Activated T-helper 1 cell treated with anti-CD3 and anti-CD28 coated beads, Interleukin-2, amount 50 U/mL, for 16 hours (primary cell): Measurements from ENCODE around the gene UBR4.

Source experiments
- DNase-seq, 2 donors: peaks; one replicate each; pipeline ENCODE4 v3.0.0-alpha.2; 2020; ENCODE audit warnings: low read depth in 1 of 2, low spot score in 1 of 2

Gene UBR4

DNA sequence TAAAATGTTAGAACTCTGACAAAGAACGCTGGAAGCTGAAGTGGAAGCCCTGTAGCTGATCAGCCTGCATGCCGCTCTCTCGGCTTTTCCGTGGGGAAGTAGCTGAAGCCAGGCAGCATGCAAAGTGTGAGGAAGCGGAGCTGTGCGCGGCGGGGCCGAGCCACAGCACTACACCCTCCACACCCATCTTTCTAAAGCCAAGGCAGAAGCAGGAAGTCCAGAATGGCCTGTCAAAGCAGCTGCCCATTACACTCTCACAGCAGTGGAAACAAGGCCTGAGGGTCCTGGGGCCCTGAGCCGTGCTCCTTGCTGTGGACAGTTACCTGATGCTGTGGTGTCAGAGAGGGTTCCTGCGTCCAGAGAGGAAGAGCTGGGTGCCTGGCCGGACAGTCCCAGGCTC is 69.6 kb downstream of the UBR4 start:
- no peak for DNase-seq

DNA sequence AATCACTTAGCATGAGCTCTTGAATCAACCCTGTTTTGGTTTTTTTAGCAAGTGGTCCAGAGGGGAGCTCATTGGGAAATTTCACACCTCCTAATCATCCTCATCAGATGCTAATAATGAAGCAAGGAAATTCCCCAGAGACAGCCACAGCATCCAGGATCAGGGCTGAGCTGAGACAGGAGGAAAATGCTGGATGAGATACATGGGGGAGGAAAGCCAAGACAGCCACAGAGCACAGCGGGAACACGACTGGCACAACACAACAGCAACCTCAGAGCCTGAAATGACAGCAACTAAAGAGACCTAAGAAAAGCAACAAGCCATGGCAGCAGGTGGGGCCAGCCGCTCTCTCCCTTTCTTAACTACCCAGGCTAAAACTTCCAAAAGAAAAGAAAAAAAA is 70.4 kb downstream of the UBR4 start:
- DNase-seq = no peak

DNA sequence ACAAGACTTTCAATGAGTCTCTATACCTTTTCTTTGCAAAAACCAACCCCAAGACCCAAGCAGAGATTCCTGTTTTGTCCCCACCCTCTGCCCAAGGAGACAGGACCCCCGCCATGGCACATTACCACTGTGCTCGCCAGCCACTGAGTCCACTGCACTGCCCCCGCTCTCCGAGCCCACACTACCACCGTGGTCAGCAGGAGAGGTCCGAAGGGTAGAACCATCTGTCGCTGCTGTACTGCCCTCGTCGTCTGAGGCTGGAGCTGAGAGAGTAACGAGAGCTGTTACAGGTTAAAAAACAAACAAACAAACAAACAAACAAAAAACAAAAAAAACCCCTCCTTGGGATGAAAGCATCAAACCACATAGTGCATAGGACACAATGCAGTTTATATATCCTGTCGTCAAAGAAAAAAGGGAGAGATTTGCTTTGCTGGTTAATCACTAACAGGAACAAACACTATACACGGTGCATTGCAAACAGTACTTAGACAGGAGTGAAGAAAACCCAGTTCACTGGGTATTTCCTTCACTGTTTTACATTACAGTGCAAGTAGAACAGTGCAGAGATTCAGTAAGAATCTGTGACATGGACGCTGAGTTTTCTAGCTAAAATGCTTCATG is 71.0 kb downstream of the UBR4 start:
- DNase-seq = no peak

DNA sequence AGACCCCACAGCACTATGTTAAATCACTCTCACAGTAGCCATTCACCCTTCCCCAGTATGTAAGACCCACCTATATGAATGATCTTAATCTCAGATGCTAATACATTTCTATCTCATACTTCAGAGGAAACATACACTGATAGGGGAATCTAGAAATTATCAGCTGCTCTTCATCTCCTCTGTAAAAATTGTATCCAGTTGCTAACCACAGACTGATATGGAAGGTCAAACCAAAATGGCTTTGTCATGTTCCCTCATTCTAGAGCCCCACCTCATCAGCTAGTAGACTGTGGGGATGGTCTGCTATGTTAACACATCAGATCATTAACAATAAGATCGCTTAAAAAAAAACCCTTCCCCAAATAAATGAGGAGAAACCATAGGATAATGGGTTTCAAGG is 71.7 kb downstream of the UBR4 start:
- no peak for DNase-seq

DNA sequence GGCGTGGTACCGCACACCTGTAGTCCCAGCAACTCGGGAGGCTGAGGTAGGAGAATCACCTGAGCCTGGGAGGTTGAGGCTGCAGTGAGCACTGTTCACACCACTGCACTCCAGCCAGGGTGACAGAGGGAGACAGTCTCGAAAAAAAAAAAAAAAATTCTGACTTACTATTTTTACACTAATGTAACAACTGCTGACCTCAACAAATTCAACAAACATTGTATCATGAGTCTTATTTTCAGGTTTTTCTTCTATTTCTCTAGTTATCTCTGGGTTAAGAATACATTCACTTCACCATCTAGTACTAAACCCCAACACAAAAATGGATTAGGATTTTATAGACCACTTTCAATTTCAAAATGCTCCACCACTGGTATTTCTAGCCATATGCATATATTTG is 72.9 kb downstream of the UBR4 start:
- DNase-seq = no peak

DNA sequence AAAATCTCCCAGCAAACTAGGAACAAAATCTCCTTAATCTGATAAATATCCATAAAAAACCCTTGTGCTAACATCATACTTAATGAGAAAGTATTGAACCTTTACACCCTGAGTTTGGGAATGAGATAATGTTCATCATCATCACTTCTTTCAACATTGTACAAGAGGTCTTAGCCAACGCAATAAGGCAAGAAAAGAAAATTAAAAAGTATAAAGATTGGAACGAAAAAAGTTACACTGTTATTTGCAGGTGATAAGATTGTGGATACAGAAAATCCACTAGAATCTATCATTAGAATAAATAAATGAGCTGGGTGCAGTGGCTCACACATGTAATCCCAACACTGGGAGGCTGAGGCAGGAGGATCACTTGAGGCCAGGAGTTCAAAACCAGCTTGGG is 76.7 kb downstream of the UBR4 start:
- no peak for DNase-seq

DNA sequence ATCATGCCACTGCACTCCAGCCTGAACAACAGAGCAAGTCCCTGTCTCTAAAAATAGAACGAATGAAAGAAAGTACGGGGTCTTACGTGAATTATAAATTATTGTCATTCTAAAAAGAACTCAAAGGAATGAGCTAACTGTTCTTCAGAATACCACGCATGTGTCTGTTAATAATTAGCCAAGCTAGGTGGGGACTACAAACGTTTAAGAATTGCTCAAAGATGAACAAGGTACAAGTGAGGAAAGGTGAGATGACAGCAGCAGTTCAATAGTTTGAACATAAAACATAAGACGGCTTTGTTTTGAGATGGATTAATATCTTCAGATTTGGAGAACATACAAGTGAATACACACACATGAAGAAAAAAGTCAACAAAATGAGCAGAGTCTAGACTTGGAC is 79.6 kb downstream of the UBR4 start:
- no peak for DNase-seq

DNA sequence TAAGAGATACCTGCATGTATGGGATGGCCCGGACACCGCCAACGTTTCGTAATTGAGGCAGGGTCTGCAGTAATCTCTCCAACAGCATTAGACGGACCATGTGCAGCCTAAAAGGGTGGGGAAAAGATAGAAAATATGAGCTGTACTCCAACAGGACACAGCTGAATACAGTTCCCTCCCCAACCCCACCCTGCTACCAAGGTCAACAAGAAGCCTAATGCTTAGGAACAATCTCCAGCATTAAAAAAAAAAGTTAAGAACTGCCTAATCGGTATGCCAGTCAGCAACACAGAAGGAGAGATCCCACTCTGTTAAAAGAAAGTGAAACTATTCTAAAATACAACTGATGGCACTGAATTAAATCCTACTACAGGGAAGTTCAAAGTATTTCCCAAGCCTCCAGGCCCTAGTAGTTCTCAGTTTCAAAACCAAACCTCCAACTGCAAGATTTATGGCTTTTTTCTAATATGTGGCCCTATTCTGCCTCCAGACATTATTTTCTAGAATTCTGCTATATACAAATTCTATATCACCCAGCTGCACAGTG is 81.0 kb downstream of the UBR4 start:
- no peak for DNase-seq

DNA sequence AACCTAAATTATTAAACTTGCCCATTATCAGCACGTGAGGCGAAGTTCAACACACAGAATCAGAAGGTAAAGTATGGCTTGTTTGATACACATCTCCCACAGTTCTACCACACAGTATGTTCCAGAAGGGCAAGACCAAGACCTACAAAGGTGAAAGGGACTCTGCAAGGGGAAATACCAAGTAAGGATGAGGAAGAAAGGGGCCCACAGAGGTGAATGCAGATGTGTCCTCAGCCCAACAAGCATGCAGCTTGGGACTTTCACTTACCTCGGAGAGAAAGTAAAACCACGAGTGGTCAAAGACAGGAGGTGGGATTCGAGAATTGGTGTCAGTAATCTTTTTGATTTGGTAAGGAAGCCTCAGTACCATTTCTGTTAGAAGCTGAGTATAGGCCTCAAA is 85.8 kb downstream of the UBR4 start:
- DNase-seq = no peak

DNA sequence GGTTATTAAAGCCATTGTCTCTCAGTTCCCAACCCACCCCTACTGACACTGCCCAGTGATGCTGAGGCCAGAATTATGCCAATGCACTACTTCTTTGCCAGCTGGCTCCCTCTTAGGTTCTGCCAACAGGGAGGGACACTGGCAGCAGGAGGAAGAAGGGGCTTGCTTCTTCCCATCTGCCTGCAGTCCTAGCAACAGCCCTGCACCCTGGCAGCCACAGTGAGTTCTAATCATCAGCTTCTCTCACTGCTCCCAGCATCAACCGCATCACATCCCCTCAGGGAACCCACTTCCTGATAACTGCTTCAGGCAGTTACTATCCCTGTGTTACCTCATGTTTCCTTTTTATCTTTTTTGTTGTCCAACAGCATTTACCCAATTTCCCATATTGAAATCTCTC is 86.2 kb downstream of the UBR4 start:
- DNase-seq = no peak

DNA sequence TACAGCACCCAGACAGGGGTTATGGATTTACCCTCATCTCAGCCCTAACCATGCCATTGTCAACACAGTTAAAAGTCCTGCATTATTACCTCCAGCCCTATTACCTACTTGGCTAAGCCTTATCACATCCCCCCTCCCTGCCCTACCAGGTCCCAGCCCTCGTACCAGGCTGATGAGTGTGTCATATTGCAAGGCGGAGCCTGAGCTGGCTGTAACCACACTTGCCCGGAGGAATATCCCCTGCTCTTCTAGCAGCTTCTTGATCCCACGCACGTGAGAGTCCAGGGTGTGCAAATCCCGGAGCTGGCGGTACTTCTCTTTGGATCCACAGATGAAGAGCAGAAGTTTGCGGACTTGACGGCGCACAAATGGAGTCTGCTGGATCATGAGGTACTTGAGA is 87.4 kb downstream of the UBR4 start:
- DNase-seq = no peak

DNA sequence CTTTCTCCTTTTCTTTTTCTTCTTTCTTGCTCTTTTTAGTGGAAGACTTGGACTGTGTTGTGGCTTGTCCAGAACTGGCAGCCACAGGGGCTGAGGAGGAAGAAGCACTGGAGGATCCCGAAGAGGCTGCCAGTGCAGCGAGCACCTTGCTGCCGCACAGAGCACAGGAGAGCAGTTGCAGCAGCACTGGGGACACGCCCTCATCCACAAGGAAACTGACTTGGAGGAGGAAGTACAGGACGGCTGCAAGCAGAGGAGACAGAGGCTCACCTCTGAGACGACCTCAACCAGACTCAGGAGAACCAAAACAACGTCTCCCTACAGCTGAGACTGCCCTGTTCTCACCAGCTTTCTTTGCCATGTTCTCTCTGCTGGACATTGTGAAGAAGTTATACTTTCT is 88.9 kb downstream of the UBR4 start:
- no peak for DNase-seq

DNA sequence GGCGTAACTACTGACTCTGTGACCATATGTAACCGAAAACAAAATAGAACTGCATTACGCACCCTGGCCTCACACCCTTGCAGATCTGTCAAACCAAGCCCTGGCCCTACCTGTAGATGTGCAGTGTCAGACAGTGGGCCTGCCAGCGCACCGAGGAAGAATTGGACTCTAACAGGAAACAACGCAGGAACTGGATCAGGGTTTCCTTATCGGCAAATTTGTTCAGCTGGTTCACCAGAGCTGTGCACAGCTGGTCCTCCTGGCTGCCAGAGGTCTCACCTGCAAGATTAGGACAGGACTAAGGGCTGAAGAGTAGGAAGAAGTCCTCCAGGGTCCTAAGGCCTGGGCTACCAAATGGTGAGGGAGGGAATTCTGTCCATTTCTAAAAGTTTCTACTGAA is 90.0 kb downstream of the UBR4 start:
- no peak for DNase-seq

DNA sequence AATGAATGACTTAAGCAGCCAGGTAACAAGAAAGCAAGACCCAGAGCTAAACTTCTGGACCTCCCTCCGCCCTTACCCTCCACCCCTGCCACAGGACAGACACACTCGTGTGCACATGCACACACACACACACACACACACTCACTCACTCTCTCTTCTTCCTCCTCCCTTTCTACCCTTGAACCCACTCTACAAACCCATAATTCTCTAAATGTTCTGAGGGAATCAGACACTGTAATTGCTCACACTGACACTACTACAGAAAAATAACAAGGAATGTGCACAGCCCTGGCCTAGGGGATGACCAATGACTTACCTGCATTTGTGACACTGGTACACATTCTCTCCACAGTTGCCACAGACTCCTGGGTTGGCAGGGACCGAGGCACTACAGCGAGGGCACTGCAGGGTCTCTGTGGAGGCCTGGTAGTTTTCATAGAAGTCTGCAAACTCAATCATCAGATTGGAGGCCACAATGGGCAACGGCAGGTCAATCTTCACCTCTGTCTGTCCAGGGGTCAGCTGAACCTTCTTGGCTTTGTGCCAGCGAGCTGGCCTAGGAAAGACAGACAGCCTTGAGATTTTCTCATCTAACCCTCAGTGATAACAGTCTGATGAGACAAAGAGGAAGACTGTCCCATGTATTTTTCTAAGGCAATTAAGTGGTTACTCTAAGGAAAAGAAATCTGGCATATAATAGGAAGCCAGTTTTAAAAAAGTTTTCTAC is 94.8 kb downstream of the UBR4 start:
- DNase-seq = no peak

DNA sequence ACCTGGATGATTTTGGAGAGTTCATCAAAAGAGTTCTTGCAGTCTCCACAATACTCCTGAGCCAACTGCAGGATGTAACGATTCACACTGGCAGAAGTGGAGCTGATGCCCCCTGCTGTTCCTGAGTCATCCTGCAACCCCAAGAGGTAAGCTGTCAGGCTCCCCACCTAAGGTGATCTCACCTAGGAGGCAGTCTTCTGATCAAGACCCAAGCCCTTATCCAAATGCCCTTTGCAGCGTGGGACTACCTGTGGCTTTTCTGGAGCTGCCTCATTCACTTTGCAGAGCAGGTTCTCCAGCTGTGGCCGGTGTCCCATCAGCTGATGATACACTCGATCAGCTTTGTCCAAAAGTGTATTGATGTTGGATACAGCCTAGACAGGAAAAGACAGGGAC is 96.4 kb downstream of the UBR4 start:
- no peak for DNase-seq

DNA sequence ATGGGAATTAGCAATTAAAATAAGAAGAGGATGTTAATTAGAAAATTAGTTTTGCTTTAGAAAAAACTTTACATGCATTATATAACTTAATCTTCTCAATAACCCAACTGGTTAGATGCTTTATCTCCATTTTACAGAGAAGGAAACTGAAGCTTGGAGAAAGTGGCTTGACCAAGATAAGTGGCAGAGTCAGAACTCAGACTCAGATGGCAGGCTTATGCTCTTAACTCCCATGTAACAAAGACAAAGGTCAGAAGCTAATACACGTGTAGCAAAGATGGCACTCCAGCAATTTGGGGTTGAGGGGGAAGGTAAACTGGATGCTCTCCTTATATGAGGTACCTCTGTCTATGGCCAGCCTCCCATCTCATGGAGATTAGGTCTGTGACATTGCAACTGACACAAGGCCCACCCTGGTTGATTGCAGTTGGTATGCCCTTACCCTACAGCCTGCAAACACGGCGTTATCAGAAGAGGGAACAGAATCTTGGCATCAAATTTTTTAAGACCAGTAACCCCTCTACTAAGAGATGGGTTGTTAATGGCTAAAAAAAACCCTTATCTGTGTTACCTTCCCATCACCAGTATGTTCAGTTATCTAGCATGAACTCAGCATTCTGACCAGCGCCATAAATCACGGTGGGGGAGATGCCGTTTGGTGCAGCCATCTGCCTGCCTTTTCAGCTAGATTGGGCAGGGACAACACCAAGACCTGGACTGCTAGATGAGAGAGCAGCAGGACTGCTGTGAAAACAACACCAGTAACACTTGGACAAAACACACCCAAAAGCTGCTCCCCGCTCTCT is 97.0 kb downstream of the UBR4 start:
- no peak for DNase-seq

DNA sequence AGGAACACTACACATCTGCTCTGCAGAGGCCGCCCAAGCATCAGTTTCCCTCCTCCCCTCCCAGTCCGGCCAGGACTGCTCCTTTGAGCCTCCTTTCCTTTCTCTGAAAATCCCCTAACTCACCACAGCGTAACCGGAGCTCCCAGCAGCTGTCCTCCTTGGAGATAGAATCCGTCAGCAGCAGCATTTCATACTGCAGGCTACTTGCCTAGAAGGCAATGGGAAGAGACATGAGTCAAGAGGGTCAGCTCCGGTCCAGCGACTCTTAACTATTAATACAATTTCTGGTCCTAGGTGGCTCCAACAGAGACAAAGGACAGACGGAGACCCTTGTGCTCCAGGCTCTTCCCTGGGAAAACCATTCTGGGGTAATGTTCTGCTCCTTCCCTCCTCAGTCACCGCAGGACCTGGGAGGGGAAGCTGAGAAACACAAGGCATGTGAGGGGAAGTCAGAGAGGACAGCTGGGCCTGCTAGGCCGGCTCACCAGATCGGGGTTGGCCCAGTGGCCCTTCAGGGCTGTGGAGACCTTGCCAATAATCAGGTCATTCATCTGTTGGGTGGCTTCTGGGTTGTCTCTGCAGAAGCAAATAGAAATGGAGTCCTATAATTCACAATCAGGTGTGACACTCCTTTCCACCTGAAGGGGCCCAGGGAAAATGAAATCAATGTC is 99.7 kb downstream of the UBR4 start:
- no peak for DNase-seq

DNA sequence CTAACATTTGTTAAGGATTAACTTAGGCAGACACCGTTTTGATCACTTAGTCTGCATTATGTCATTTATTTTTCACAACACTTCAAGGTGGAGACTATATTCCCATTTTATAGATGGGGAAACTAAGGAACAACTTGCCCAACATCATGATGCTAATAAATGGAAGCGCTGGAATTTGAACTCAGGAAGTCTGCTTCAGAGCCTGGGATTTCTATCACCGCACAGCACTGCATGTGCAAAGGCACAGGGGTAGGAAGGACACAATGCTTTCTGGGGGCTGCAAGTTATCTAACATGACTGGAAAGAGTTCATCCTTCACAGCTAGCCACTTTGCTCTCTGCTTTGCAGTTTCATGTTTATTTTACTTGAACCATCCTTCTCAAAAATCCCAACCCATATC is 100.5 kb downstream of the UBR4 start:
- DNase-seq = no peak

DNA sequence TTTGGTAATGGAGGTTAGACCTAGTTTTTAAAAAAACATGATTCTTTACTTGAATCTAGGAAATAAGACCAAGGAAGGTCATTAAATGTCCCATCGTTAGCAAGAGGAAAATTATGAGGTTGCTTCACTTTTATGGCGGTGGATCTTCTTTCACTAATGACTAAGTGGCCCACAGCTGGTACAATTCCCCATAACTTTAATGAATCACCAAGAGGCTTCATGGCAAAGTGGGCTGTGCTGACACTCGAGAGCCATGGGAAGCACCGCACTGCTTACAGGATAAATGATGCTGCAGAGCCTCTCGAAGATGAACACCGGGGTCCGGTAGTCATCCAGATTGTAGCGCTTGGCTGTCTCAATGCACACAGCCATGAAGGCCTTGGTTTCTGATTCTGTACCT is 108.8 kb downstream of the UBR4 start:
- DNase-seq = no peak

DNA sequence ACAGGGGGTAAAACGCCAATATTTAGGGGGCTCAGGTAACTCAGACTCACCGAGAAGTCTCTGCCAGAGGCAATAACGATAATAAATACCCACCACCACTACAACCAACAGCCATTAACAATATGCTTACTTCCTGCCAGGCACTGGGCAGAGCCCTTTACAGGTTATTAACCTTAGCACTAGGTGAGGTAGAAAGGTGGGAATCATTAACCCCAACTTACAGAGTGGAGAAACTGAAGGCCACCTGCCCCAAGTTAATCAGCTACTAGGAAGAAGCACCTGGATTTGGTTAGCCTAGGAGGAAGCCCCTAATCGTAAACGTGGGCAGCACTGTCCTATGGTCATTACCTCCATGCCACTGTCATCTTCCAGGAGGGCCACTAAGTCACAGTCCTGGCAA is 110.0 kb downstream of the UBR4 start:
- DNase-seq = no peak

DNA sequence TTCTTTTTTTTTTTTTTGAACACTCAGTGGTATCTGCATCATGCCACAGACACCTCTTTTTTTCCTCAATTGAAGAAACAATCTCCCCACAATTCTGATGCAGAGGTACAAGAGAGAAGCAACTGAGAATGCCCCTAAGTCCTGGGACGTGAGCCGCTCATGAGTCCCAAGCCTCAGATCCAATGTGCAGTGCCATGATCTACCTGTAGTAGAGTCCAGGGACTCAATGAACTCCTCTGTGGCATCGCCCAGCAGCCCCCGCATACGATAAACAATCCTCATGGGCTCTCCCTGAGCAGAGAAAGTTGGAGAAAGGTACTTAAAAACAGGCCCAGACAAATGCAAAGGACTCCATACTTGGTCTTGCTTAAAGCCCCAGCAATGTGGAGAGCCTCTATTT is 113.1 kb downstream of the UBR4 start:
- no peak for DNase-seq
